Ishikawa (cell line): ENCODE data around the gene LCN9.

Experiments used
- CEBPB ChIP-seq: IDR thresholded peaks from 2 replicates; pipeline ENCODE4 v1.6.1; 2012
- CREB1 ChIP-seq: IDR thresholded peaks from 2 replicates; pipeline ENCODE4 v1.6.1; 2012; ENCODE audit warnings: low read depth
- EGR1 ChIP-seq: IDR thresholded peaks from 2 replicates; pipeline ENCODE4 v1.6.1; 2012
- EP300 ChIP-seq: IDR thresholded peaks from 2 replicates; pipeline ENCODE4 v1.6.1; 2012; ENCODE audit warnings: borderline replicate concordance
- FOXM1 ChIP-seq: IDR thresholded peaks from 2 replicates; pipeline ENCODE4 v1.6.1; 2012; ENCODE audit warnings: low read depth, borderline replicate concordance
- MAX ChIP-seq: IDR thresholded peaks from 2 replicates; pipeline ENCODE4 v1.6.1; 2012
- NFIC ChIP-seq: IDR thresholded peaks from 2 replicates; pipeline ENCODE4 v1.6.1; 2012
- RAD21 ChIP-seq: IDR thresholded peaks from 2 replicates; pipeline ENCODE4 v1.6.1; 2012; ENCODE audit warnings: low read depth
- REST ChIP-seq: IDR thresholded peaks from 2 replicates; pipeline ENCODE4 v1.6.1; 2012; ENCODE audit warnings: low read depth, mild to moderate bottlenecking
- TAF1 ChIP-seq: IDR thresholded peaks from 2 replicates; pipeline ENCODE4 v1.6.1; 2012; ENCODE audit warnings: low read depth, mild to moderate bottlenecking
- TCF12 ChIP-seq: IDR thresholded peaks from 2 replicates; pipeline ENCODE4 v1.6.1; 2012; ENCODE audit warnings: low read depth
- TEAD4 ChIP-seq: IDR thresholded peaks from 2 replicates; pipeline ENCODE4 v1.6.1; 2012
- USF1 ChIP-seq: IDR thresholded peaks from 2 replicates; pipeline ENCODE4 v1.6.1; 2012
- YY1 ChIP-seq: IDR thresholded peaks from 2 replicates; pipeline ENCODE4 v1.6.1; 2012; ENCODE audit warnings: low read depth
- ZBTB7A ChIP-seq: IDR thresholded peaks from 2 replicates; pipeline ENCODE4 v1.6.1; 2012; ENCODE audit warnings: low read depth

LCN9 gene

GRCh38 chr9:135699440-135699839 lies 36.3 kb downstream of the LCN9 start, which contains the start of gene SOHLH1:
SOHLH1 (minus strand) TSS chr9:135699481; CDS start chr9:135699467, 14 bp downstream.
- no peak for TF ChIP-seq YY1
- TF ChIP-seq USF1 = peak; percentile 40; the same call in 1 of the 2 replicates

GRCh38 chr9:135700525-135700924 lies 37.4 kb downstream of the LCN9 start:
- TF ChIP-seq TAF1 = no peak
- no peak for TF ChIP-seq CREB1
- no peak for TF ChIP-seq REST
- no peak for TF ChIP-seq EGR1
- TF ChIP-seq EP300 = no peak
- no peak for TF ChIP-seq NFIC
- TF ChIP-seq TCF12 = no peak
- no peak for TF ChIP-seq RAD21
- TF ChIP-seq MAX = no peak
- TF ChIP-seq FOXM1 = no peak
- TF ChIP-seq CEBPB = no peak
- no peak for TF ChIP-seq USF1
- no peak for TF ChIP-seq YY1

- TF ChIP-seq ZBTB7A (peak; percentile 81), TCF12 (no peak)
These were observed 38.2 kb downstream of the LCN9 start for GRCh38 chr9:135701067-135701958.

GRCh38 chr9:135701959-135702721 lies 39.0 kb downstream of the LCN9 start, which contains the start of gene KCNT1:
KCNT1 (plus strand) TSS chr9:135702185; CDS start chr9:135702259, 74 bp downstream.
- TF ChIP-seq RAD21 = peak; percentile 61; the same call in 1 of the 2 replicates
- TF ChIP-seq MAX = 0 out of 2 replicates have a peak, but pooled peaks have one; percentile 36
- TF ChIP-seq FOXM1 = no peak
- TF ChIP-seq ZBTB7A = peak; percentile 30; the same call in 1 of the 2 replicates

- no peak for TF ChIP-seq TAF1
- no peak for TF ChIP-seq ZBTB7A
- TF ChIP-seq CREB1 = no peak
- TF ChIP-seq RAD21 = no peak
- no peak for TF ChIP-seq USF1
- TF ChIP-seq REST = no peak
- TF ChIP-seq NFIC = no peak
These were observed 40.6 kb downstream of the LCN9 start for GRCh38 chr9:135703726-135704125.

- TF ChIP-seq TEAD4 = no peak
- TF ChIP-seq RAD21 = no peak
- no peak for TF ChIP-seq YY1
- TF ChIP-seq CEBPB = no peak
- TF ChIP-seq EGR1 = no peak
- no peak for TF ChIP-seq ZBTB7A
- TF ChIP-seq FOXM1 = no peak
- TF ChIP-seq NFIC = no peak
- TF ChIP-seq CREB1 = no peak
- TF ChIP-seq EP300 = no peak
- TF ChIP-seq MAX = no peak
- TF ChIP-seq TAF1 = no peak
- no peak for TF ChIP-seq TCF12
- TF ChIP-seq USF1 = no peak
These were observed 41.4 kb downstream of the LCN9 start for GRCh38 chr9:135704483-135704882.
